ENCODE measurements around the gene N4BP2L2.

Gene N4BP2L2

GRCh38 chr13:32530841-32531253 is 7.7 kb downstream of the N4BP2L2 start:
- DNase-seq (ENCODE audit: low spot score) = peak; percentile 49

GRCh38 chr13:32528358-32528757 is 10.2 kb downstream of the N4BP2L2 start:
- DNase-seq (ENCODE audit: low spot score) = no peak

DNA sequence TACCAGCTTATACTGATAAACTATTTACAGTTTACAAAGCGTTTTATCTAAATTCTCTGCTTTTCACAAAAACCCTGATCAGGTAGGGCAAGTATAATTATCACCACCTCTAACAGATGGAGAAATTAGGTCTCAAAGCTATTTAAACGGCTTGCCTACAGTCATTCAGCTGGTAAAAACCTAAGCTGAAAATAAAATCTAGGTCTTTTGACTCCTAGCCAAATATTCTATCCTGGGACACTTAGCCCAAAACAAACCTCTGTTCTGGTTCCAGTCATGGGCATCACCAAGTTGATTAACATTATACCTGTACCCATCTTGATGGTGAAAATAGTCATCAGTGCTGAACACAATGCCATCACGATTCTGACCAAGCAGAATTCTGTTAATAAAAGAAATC is 11.4 kb downstream of the N4BP2L2 start:
- no peak for DNase-seq (ENCODE audit: low spot score)

DNA sequence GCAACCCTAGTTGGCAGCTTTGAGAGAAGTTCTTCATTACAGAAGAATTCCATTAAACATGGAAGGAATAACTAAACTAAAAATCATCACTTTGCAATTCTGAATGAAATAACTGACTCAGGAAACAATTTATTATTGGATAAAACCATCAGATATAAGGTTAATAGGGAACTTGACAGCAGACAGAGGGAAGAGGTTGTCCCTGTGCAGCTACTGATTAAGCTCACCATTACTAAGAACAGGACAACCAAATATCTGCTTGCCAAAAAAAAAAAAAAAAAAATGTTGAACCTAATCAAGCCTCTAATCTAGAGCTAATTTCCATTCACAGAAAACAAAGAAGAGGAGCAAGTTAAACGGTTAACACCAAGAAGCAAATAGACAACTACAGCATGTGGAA is 12.8 kb downstream of the N4BP2L2 start:
- DNase-seq (ENCODE audit: low spot score) = no peak

- DNase-seq (ENCODE audit: low spot score) = no peak
Measured at GRCh38 chr13:32515246-32515645, 23.3 kb downstream of the N4BP2L2 start.

GRCh38 chr13:32511482-32511881 is 27.1 kb downstream of the N4BP2L2 start:
- DNase-seq (ENCODE audit: low spot score) = no peak

DNA sequence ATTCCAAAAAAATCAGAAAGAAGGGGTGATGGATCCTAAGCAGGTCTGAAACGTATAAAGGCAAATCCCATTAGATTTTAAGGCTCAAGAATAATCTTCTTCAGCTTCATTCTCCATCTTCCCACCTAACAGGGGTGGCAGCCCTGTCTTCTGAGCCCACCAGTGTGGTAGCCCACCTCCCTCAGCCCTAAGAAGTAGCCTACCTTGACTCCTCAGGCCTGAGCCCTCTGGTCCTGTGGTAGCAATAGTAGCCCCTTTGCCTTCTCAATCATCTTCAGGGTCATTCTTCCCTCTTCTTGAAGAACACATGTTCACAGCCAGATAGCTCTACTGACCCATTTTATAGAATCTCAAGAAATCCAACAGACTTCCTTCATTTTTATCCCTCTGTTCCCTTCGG is 33.7 kb downstream of the N4BP2L2 start:
- no peak for DNase-seq (ENCODE audit: low spot score)

GRCh38 chr13:32504263-32504662 is 34.3 kb downstream of the N4BP2L2 start:
- no peak for DNase-seq (ENCODE audit: low spot score)

- DNase-seq (ENCODE audit: low spot score) = no peak
Measured at GRCh38 chr13:32503727-32504126, 34.9 kb downstream of the N4BP2L2 start.

- no peak for DNase-seq (ENCODE audit: low spot score)
Measured at GRCh38 chr13:32501064-32501463, 37.5 kb downstream of the N4BP2L2 start.

DNA sequence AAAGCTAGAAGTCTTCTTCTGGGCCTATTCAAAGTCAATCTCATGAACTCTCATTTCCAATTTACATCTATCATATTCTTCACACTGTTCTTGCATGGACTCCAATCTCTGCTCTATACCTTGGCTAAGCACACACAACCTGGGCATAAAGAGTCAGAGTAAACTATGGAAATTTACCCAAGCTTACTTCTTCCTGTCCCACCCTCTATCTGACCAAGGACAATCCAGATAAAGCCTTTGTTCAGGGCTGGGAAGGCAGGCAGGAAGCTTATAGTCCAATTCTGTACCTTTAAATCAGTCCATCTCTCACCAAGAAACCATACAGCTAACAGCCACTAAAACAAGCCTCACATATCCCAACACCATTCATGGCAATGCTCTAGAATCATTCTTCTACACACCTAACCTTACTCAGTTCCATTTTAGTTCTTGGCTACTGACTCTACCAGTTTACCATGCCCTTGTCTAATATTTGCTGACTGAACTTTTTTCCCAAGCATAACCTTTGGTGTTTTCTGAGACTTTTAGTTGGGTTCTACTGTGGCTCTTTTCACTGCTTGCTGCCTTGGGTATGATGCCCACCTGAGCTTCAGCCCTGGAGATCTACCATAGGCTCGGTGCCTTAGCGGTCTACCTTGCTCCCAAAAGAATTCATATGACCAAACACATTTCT is 38.9 kb downstream of the N4BP2L2 start:
- DNase-seq (ENCODE audit: low spot score) = no peak

GRCh38 chr13:32497589-32497988 is 41.0 kb downstream of the N4BP2L2 start:
- DNase-seq (ENCODE audit: low spot score) = no peak

- no peak for DNase-seq (ENCODE audit: low spot score)
Measured at GRCh38 chr13:32496599-32497160, 41.9 kb downstream of the N4BP2L2 start.

GRCh38 chr13:32495841-32496240 is 42.8 kb downstream of the N4BP2L2 start:
- DNase-seq (ENCODE audit: low spot score) = no peak

GRCh38 chr13:32495429-32495828 is 43.2 kb downstream of the N4BP2L2 start:
- DNase-seq (ENCODE audit: low spot score) = no peak

DNA sequence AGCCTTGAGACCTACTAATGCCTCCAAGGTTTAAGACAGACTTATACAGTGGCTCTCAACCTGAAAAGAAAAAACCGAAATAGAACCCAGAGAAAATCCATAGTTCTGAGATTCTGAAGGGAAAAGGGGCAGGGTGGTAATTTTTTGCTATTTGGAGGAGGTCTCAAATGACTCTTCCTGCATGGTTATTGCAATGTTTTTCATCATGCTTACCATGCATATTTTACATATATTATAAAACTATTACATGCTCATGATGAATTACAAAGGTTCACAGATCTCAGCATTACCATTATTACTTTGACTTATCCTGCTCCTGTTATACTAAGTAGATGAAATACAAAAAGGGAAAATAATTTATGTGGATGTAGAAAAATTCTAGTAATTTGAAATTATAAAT is 47.6 kb downstream of the N4BP2L2 start:
- DNase-seq (ENCODE audit: low spot score) = no peak

- DNase-seq (ENCODE audit: low spot score) = no peak
Measured at GRCh38 chr13:32476892-32477291, 61.7 kb downstream of the N4BP2L2 start.

DNA sequence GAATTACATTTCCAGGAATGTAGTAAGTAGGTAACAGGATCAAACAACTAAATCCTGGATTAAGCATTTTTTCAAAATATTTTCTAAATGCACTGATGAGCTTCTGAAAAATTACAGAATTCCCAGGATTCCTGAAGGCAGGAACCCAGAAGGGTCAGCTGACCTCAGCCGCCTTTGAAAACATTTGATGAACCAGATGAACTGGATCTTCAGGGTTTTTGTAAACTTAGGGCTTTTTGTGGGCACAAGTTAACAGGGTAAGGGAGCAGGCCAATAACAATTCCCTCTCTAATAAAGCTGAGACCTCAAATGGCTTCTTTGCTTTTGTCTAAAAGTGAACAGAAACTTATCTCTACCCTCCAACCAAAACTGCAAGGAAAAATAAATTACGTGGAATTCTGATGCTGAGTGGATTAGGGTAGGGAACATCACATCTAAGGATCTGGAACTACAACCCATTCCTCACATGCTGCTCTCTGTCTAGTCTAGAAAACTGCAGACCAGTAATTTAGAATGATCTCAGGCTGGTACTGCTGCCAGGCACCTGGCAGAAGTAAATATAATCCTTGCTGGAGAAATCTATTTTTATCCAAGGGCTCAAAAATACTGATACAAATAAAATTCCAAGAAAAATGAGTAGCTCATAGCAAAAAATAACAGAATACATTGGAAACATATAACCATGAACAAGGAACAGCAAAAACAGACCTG is 62.4 kb downstream of the N4BP2L2 start:
- no peak for DNase-seq (ENCODE audit: low spot score)

DNA sequence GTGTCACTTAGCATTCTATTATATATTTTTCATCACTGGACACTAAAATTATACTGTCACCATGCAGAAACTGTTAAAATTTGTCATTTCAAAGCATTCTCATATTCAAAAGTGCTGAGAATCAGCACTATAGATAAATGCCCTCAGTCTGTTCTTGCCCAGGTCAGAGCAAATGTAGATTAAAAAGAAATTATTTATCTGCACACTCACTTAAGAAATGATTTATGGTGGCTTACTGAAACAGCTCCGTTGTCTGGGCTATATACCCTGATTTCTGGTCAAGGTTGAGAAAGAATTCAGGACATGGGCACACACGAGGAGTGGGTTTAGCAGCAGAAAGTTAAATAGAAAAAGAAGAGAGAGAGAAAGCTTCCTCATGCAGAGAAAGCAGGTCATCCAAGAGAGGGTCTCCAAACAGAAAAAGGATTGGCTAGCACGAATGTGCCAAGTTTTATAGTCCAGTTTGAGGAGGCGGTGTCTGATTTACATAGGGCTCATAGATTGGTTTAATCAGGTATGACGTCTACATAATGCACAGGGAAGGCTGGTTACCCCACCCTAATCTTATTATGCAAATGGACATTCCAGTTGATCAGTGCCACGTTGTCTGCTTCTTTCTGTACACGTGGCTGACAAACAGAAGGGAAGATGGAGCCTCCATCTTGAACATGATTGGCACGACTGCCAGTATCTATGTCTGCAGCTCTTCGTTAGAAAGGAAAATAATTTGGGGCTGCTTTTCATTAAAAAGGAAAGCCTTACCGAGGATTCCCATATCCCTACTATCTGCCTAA is 63.4 kb downstream of the N4BP2L2 start:
- DNase-seq (ENCODE audit: low spot score) = no peak

DNA sequence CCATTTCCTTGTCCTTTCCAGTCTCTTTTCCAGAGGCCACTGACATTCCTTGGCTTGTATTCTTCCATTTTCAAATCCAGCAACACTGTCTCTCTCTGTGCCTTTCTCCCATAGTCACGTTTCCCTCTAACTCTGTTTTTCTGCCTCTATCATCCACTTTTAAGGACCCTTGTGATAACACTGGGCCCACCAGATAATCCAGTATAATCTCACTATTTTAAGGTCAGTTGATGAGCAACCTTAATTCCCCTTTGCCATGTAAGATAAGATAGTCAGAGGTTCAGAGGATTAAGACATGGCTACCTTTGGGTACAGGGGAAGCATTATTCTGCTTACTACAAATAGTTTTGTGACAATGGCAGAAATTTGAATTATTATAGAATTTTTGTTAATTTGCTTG is 64.9 kb downstream of the N4BP2L2 start:
- DNase-seq (ENCODE audit: low spot score) = no peak

- no peak for DNase-seq (ENCODE audit: low spot score)
Measured at GRCh38 chr13:32472194-32472621, 66.4 kb downstream of the N4BP2L2 start.

DNA sequence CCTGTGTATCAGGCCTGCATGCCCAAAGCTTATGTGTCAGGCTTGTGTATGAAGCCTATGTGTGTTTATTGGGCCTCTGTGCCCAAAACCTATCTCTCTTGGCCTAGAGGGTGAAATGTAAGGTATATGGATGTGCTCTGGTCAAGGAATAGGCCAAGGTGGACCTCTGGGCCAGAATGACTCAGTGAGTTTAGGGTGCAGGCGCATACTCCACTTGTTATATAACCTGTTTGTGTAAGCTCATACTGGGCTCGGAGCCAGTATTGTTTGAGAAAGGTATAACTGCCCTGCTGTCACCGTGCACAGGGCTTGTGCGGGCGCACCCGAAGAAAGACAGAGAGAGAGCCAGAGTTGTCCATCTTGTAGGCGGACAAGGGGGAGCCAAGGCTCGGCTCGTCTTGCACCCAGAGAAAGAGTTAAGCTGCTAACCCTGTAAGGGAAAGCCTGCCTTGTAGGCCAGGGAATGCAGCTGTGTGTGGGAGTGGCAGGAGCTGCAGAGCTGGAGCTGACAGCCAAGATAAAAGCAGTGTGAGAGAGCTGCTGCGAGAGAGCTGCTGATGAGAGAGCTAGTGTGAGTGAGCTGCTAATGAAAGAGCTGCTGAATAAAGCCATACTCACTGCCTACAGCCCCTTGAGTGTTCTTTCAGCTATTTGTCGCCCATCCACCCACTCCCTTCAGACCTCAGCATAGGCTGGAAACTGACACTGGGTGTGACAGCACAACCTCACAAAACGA is 67.2 kb downstream of the N4BP2L2 start:
- no peak for DNase-seq (ENCODE audit: low spot score)
